SK-N-SH treated with all-trans-retinoic acid at 6 μM for 48 hours (cell line): ENCODE data around the gene GAPVD1.

ENCODE experiments used
- ATAC-seq: fragments of 200-7000 bp; cut with Tn5 transposase; 3 replicates; pipeline ENCODE4 v1.9.1; 2020; ENCODE audit warnings: mild to moderate bottlenecking, moderate library complexity
- ARNTL ChIP-seq: fragments of 450-650 bp; formaldehyde crosslinking; IDR thresholded peaks from 2 replicates; pipeline ENCODE4 v1.5.0; 2020; ENCODE audit warnings: low read depth, mild to moderate bottlenecking, moderate library complexity, borderline replicate concordance
- BACH2 ChIP-seq: fragments of 250-450 bp; sonication (Bioruptor Pico); IDR thresholded peaks from 2 replicates; pipeline ENCODE4 v1.9.0; 2021; ENCODE audit warnings: mild to moderate bottlenecking, borderline replicate concordance
- CREB5 ChIP-seq: fragments of 250-450 bp; sonication (Bioruptor Pico); IDR thresholded peaks from 2 replicates; pipeline ENCODE4 v1.5.1; 2020; ENCODE audit warnings: low read depth, mild to moderate bottlenecking, moderate library complexity
- CSDC2 ChIP-seq: fragments of 250-450 bp; sonication (Bioruptor Pico); IDR thresholded peaks from 2 replicates; pipeline ENCODE4 v1.5.0; 2020; ENCODE audit warnings: mild to moderate bottlenecking, moderate library complexity
- CSRNP3 ChIP-seq: fragments of 250-450 bp; sonication (Bioruptor Pico); IDR thresholded peaks from 2 replicates; pipeline ENCODE4 v1.5.1; 2021; ENCODE audit warnings: mild to moderate bottlenecking, moderate library complexity
- ESRRG ChIP-seq: fragments of 250-450 bp; sonication (Bioruptor Pico); IDR thresholded peaks from 2 replicates; pipeline ENCODE4 v1.6.1; 2021; ENCODE audit warnings: mild to moderate bottlenecking
- GLIS3 ChIP-seq: fragments of 250-450 bp; sonication (Bioruptor Pico); IDR thresholded peaks from 2 replicates; pipeline ENCODE4 v1.5.0; 2020; ENCODE audit warnings: mild to moderate bottlenecking, moderate library complexity
- ISL1 ChIP-seq: fragments of 250-450 bp; sonication (Bioruptor Pico); IDR thresholded peaks from 2 replicates; pipeline ENCODE4 v2.1.2; 2022; ENCODE audit warnings: mild to moderate bottlenecking, moderate library complexity
- OSR1 ChIP-seq: fragments of 250-450 bp; sonication (Bioruptor Pico); IDR thresholded peaks from 2 replicates; pipeline ENCODE4 v1.8.0; 2022; ENCODE audit warnings: moderate library complexity, mild to moderate bottlenecking, inconsistent platforms
- PATZ1 ChIP-seq: fragments of 250-450 bp; sonication (Bioruptor Pico); IDR thresholded peaks from 2 replicates; pipeline ENCODE4 v1.8.0; 2020; ENCODE audit warnings: mild to moderate bottlenecking, moderate library complexity, borderline replicate concordance
- POU6F1 ChIP-seq: fragments of 250-450 bp; sonication (Bioruptor Pico); IDR thresholded peaks from 2 replicates; pipeline ENCODE4 v1.8.0; 2021; ENCODE audit warnings: low read depth, mild to moderate bottlenecking, moderate library complexity, borderline replicate concordance
- PPARA ChIP-seq: fragments of 250-450 bp; sonication (Bioruptor Pico); IDR thresholded peaks from 2 replicates; pipeline ENCODE4 v1.5.0; 2020; ENCODE audit warnings: mild to moderate bottlenecking, borderline replicate concordance
- RARB ChIP-seq: fragments of 250-450 bp; sonication (Bioruptor Pico); IDR thresholded peaks from 2 replicates; pipeline ENCODE4 v1.8.0; 2021; ENCODE audit warnings: mild to moderate bottlenecking, moderate library complexity
- SNAI2 ChIP-seq: fragments of 250-450 bp; sonication (Bioruptor Pico); IDR thresholded peaks from 2 replicates; pipeline ENCODE4 v1.5.0; 2020; ENCODE audit warnings: mild to moderate bottlenecking, moderate library complexity
- TCF4 ChIP-seq: fragments of 250-450 bp; sonication (Bioruptor Pico); IDR thresholded peaks from 2 replicates; pipeline ENCODE4 v1.8.0; 2021; ENCODE audit warnings: mild to moderate bottlenecking, moderate library complexity, borderline replicate concordance
- TOX ChIP-seq: fragments of 250-450 bp; sonication (Bioruptor Pico); IDR thresholded peaks from 2 replicates; pipeline ENCODE4 v1.8.0; 2021; ENCODE audit warnings: mild to moderate bottlenecking, moderate library complexity, borderline replicate concordance
- TSHZ2 ChIP-seq: fragments of 250-450 bp; sonication (Bioruptor Pico); IDR thresholded peaks from 2 replicates; pipeline ENCODE4 v1.5.0; 2020; ENCODE audit warnings: mild to moderate bottlenecking, moderate library complexity
- ZC3H10 ChIP-seq: fragments of 250-450 bp; sonication (Bioruptor Pico); IDR thresholded peaks from 2 replicates; pipeline ENCODE4 v1.5.1; 2021; ENCODE audit warnings: mild to moderate bottlenecking, moderate library complexity
- ZFP3 ChIP-seq: fragments of 250-450 bp; sonication (Bioruptor Pico); IDR thresholded peaks from 2 replicates; pipeline ENCODE4 v1.5.0; 2020; ENCODE audit warnings: mild to moderate bottlenecking, moderate library complexity
- ZFP30 ChIP-seq: fragments of 450-650 bp; formaldehyde crosslinking; IDR thresholded peaks from 2 replicates; pipeline ENCODE4 v1.5.0; 2022; ENCODE audit warnings: mild to moderate bottlenecking, moderate library complexity
- ZNF565 ChIP-seq: fragments of 450-650 bp; formaldehyde crosslinking; conservative IDR thresholded peaks from 2 replicates; pipeline ENCODE4 v1.5.0; 2020; ENCODE audit warnings: low read depth, mild to moderate bottlenecking, moderate library complexity
- ZNF70 ChIP-seq: fragments of 450-650 bp; formaldehyde crosslinking; IDR thresholded peaks from 2 replicates; pipeline ENCODE4 v1.5.0; 2020; ENCODE audit warnings: mild to moderate bottlenecking, moderate library complexity
- ZNF8 ChIP-seq: fragments of 450-650 bp; formaldehyde crosslinking; IDR thresholded peaks from 2 replicates; pipeline ENCODE4 v1.5.0; 2020; ENCODE audit warnings: mild to moderate bottlenecking, moderate library complexity

The GAPVD1 gene

GRCh38 chr9:125400725-125401716 is 139.4 kb downstream of the GAPVD1 start:
- TF ChIP-seq CSDC2 (CRISPR knock-in tag) (no peak), PPARA (CRISPR knock-in tag) (no peak), SNAI2 (CRISPR knock-in tag) (no peak), RARB (CRISPR knock-in tag) (no peak), PATZ1 (CRISPR knock-in tag) (no peak), TSHZ2 (no peak), OSR1 (CRISPR knock-in tag) (no peak), ZNF8 (CRISPR knock-in tag) (no peak), GLIS3 (CRISPR knock-in tag) (no peak), ISL1 (no peak)
- TF ChIP-seq, all 23 proteins: peak for 0
- peak; percentile 35; the same call in 1 of the 3 replicates for ATAC-seq

- TF ChIP-seq TCF4 (CRISPR knock-in tag) (no peak), TOX (CRISPR knock-in tag) (no peak), ARNTL (CRISPR knock-in tag) (no peak), ZNF8 (CRISPR knock-in tag) (no peak)
- TF ChIP-seq, all 23 proteins: peak for 0
- no peak for ATAC-seq
These were observed 143.1 kb downstream of the GAPVD1 start for GRCh38 chr9:125404733-125405132.

GRCh38 chr9:125405938-125406809 is 144.5 kb downstream of the GAPVD1 start:
- no peak for ATAC-seq
- TF ChIP-seq ZFP3 (CRISPR knock-in tag) (peak; percentile 99), ISL1 (no peak)

GRCh38 chr9:125406810-125407087 is 145.1 kb downstream of the GAPVD1 start:
- no peak for TF ChIP-seq CSRNP3 (CRISPR knock-in tag)
- TF ChIP-seq TCF4 (CRISPR knock-in tag): no peak
- TF ChIP-seq PATZ1 (CRISPR knock-in tag): no peak
- TF ChIP-seq GLIS3 (CRISPR knock-in tag): no peak
- TF ChIP-seq PPARA (CRISPR knock-in tag): no peak
- no peak for TF ChIP-seq CSDC2 (CRISPR knock-in tag)
- no peak for TF ChIP-seq CREB5 (CRISPR knock-in tag)
- TF ChIP-seq TOX (CRISPR knock-in tag): no peak
- TF ChIP-seq SNAI2 (CRISPR knock-in tag): no peak
- TF ChIP-seq ARNTL (CRISPR knock-in tag): no peak
- TF ChIP-seq ZFP30 (CRISPR knock-in tag): no peak
- TF ChIP-seq BACH2: no peak
- TF ChIP-seq ZNF565 (CRISPR knock-in tag): no peak
- no peak for TF ChIP-seq RARB (CRISPR knock-in tag)
- TF ChIP-seq ESRRG (CRISPR knock-in tag): no peak
- no peak for TF ChIP-seq OSR1 (CRISPR knock-in tag)
- no peak for TF ChIP-seq ZNF8 (CRISPR knock-in tag)
- TF ChIP-seq ZNF70 (CRISPR knock-in tag): no peak
- no peak for TF ChIP-seq ZC3H10 (CRISPR knock-in tag)
- no peak for TF ChIP-seq POU6F1
- no peak for ATAC-seq
